GM13977 (cell line): Measurements from ENCODE around the gene SLC22A17.

Experiments
- DNase-seq: peaks from one replicate; pipeline ENCODE4 v3.0.0; 2012; ENCODE audit warnings: low spot score
- in situ Hi-C: fragments of 300-500 bp; cut with MboI; formaldehyde crosslinking; loops from one replicate; pipeline ENCODE4 v1.12.0; 2022; ENCODE audit warnings: low sequenced_read_pairs, low pct_unique_long_range_greater_than_20kb, mixed read lengths, inconsistent platforms; ENCODE audit not compliant: unreplicated experiment
- TF ChIP-seq, protein P1 (sequence below): IDR thresholded peaks from 2 replicates; pipeline ENCODE4 v1.5.1; 2012; ENCODE audit warnings: mild to moderate bottlenecking, control low read depth; ENCODE audit not compliant: insufficient read depth; ENCODE audit errors: extremely low read depth, missing control alignments

Gene SLC22A17

DNA sequence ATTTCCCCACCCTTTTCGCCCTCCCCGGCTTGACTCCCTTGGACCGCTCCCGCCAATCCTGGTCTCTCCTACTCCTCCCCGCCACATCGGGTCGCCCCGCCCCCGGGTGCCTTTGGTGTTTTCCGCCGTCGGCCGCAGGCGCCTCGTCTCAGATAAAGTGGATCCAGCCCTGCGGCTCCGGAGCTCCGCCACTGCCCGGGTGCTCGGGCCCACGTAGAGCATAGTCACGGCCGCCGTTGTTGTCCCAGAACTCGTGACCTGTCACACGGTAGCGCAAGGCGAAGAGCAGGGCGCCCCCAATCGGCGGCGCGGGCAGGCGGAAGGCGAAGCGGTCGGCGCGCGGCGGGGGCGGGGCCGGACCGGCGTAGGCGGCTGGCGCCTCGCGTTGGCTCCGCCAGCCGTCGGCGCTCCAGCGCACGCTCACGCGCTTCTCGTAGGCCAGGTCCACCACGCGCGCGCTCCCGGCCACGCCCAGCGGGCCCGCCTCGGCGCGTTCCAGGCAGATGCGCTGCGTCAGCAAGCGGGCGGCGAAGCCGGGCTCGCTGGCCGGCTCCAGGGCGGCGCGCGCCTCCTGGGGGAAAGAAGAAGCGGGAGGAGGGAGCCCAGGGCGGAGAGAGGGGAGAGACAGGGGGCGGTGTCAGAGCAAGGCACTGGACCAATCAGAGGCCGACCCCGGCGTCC lies 51.3 kb downstream of the SLC22A17 start:
- TF ChIP-seq, protein P1, sequence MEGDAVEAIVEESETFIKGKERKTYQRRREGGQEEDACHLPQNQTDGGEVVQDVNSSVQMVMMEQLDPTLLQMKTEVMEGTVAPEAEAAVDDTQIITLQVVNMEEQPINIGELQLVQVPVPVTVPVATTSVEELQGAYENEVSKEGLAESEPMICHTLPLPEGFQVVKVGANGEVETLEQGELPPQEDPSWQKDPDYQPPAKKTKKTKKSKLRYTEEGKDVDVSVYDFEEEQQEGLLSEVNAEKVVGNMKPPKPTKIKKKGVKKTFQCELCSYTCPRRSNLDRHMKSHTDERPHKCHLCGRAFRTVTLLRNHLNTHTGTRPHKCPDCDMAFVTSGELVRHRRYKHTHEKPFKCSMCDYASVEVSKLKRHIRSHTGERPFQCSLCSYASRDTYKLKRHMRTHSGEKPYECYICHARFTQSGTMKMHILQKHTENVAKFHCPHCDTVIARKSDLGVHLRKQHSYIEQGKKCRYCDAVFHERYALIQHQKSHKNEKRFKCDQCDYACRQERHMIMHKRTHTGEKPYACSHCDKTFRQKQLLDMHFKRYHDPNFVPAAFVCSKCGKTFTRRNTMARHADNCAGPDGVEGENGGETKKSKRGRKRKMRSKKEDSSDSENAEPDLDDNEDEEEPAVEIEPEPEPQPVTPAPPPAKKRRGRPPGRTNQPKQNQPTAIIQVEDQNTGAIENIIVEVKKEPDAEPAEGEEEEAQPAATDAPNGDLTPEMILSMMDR, result peak; percentile 97
- in situ Hi-C loops, result no loop called here
- DNase-seq, result peak; percentile 99

DNA sequence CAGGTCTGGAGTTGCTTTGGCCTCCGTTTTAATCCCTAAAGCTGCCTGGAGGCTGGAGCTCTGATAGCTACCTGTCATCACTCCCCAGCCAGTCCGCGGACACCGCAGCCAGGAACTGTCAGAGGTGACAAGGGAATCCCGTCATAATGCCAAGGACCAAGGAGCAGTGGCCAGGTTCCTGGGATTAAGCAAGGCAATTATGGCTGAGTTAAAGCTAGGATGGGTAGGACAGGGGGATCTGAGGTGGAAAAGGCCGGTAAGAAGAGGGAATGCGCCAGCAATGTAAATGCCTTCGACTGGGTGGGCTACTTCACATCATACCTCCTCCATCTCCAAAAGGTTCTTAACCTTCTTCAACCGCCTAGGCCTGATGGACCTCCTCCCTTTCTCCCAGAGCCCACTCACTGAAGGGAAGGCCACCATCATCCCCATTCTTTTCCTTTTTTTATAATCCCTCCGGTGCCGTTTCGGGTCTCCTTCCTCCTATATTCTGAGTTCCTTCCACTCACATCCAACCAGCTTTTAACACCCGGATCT lies 51.9 kb downstream of the SLC22A17 start:
- TF ChIP-seq, protein P1, result no peak
- no peak for DNase-seq
- in situ Hi-C loops, result no loop called here

DNA sequence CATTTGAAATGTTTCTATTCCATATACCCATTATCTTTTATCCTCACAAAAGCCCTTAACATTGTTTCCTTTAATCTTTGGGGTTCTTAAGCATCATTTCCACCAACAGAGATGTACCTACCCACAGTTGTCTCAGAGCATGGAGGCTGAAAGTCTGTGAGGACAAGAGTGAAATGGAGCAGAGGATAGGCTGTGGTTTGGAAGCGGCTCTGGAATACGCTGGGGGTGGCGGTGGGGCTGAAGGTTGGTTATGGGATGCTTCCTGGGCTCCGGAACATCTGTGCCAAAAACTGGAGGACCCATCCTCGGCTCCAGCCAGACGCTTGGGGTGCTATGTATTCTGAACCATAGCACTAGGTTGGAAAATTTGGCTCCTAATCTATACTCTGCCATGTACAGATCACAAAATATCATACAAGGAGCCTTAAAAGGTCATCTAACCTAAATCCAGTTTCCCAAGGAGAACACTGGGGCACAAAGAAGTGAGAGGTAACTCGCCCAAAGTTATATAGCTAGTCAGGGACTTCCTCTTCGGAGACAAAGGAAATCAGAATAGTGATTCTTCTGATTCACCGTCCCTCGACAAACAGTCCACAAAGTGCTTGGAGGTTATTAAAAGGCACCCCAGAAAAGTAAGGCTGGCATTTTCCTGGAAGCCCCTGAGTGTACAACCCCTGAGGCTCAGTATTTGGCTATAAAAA lies 52.6 kb downstream of the SLC22A17 start:
- in situ Hi-C loops, result no loop called here
- TF ChIP-seq, protein P1, result no peak
- DNase-seq, result no peak

DNA sequence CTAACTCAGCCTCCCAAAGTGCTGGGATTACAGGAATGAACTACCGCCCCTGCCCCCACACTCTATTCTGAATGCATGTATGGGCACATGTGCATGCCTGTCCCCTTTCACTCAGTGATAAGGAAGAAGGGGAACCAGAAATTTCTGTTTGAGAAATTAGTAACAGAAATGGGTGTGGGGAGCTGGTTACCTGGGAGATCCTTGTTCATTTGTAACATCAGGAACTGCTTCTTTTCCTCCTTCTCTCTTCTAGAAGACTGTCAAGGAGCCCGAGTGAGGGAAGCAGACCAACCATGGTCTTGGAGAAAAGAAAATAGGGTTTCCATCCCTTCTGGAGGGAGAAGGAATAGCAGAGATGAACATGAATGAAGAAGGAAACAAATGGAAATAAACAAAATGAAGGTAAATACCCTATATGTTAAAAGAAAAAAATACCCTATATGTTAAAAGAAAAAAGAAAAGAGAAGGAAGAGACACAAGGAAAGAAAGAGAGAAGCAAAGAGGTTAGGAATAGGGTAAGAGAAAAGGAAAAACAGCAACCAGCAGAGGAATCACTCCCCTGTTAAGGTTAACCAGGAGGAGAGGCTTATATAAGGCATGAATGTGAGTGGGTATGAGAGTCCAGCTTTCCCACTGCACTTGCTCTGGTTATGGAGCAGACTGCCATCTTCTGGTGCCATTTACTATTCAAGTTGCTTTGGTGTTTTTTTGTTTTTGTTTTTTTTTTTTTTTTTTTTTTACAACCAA lies 53.3 kb downstream of the SLC22A17 start:
- TF ChIP-seq, protein P1, result peak; percentile 25
- in situ Hi-C loops, result no loop called here
- no peak for DNase-seq

DNA sequence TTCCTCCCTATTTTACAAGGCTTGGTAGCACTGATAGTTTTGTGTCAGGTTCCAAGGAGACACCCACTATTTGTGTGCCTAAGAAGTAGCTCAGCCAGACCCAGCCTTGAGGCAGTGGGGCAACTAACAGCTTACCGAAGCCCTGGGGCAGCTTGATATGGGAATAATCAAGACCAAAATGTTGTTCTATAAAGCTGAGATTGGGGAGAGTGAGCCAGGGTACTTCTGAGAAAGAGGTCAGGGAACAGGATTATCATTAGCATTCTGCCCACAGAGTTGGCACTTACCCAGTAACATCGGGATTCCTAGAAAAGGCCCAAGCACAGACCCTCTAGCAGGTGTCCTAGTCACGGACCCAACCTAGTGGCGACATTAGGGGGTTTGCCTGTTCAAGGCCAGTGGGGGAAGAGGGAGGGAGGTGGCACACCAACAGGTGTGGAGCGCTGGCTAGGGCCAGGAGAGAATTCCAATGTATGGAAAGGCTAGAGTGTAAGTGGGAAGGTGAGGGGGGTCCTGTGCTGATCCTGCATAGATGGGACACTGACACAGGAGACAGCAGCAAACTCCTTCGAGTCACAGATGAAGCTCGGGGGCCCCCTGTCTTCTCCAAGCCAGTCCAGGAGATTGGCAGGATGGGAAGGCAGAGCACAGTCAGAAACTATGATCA lies 54.9 kb downstream of the SLC22A17 start:
- DNase-seq, result no peak
- TF ChIP-seq, protein P1, result no peak
- in situ Hi-C loops, result no loop called here

DNA sequence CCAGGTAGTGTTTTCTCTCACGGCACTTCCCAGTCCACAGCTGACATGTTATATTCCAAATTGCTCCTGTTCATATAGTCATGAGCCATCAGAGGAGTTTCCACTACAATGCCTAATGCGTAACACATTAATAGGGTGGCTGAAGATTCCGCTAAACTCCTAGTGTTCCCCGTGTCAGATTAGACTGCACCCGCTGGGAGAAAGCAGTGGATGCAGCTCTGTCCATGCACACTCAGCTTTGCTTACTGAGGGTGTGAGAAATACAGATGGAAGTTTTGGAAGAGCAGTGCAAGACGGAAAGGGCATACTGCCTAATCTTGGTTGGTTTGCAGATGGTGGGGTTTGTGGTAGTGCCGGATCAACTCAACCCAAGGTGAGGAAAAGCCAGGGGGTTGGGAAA lies 55.6 kb downstream of the SLC22A17 start:
- in situ Hi-C loops, result no loop called here
- TF ChIP-seq, protein P1, result no peak
- no peak for DNase-seq
